KG1 (cell line): ENCODE measurements around the gene LRRC8B.
"Not testable (repeated sequence)": the region's sequence is repeated elsewhere in the genome, so short reads cannot be mapped to it uniquely, and the experiment has no call there.

Source experiments
- DNase-seq: peaks from one replicate; lab custom pipeline; 2025; lab: John Stamatoyannopoulos, UW

Gene LRRC8B

DNA sequence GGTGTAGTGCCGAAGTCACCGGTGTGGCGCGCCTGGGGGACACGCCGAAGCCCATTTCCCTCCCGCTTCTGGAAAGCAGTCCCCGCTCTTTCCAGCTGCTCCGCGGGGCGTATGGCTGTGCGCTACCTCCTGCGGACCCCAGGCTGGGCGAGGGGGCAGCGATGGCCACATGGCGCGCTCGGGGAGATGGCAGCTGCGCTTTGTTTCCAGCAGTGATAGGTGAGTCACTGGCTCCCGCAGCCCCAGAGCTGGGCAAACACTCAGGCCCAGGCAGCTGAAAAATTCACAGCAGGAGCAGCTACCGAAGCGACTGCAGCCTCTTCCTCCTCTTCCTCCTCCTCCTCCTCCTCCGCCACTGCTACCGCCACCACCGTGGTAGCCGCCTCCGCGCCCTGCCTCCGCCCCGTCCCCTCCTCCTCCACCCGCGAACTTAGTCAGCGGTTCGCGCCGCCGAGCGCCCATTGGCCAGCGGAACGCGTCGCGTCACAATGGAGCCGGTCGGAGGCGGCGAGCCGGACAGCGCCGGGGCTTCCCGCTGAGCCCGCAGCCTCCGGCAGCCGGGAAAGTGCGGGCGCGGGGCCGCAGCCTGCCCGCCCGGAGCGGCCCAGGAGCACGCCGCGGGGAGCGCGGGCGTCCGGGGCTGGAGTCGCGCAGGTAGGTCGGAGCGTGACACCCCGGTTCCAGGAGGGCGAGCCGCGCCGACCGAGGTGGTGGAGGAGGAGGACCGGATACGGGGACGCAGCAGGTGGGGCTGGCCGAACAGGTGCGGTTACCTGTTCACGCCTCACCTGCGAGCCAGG lies at the start of gene LRRC8B:
Gene LRRC8B, plus strand, starts transcription at position 461 of the 800 bp plus-strand sequence. CDS start 57,822 bp downstream, outside the sequence.
- peak; percentile 76 for DNase-seq

DNA sequence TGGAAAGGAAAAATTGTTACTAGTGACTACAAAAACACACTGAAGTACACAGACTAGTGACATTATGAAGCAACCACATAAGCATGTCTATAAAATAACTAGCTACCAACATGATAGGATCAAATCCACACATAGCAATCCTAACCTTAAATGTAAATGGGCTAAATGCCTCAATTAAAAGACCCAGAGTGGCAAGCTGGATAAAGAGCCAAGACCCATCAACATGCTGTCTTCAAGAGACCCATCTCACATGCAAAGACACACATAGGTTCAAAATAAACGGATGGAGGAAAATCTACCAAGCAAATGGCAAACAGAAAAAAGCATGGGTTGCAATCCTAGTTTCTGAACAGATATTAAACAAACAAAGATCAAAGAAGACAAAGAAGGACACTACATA lies 49.4 kb upstream of the LRRC8B start:
- DNase-seq = no peak

DNA sequence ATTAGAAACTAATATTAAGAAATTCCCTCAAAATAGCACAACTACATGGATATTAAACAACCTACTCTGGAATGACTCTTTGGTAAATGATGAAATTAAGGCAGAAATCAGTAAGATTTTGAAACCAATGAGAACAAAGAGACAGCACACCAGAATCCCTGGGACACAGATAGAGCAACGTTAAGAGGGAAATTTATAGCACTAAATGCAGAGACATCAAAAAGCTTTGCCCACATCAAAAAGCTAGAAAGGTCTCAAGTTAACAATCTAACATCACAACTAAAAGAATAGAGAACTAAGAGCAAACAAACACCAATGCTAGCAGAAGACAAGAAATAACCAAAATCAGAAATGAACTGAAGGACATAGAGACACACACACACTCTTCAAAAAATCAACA lies 48.6 kb upstream of the LRRC8B start:
- no peak for DNase-seq

DNA sequence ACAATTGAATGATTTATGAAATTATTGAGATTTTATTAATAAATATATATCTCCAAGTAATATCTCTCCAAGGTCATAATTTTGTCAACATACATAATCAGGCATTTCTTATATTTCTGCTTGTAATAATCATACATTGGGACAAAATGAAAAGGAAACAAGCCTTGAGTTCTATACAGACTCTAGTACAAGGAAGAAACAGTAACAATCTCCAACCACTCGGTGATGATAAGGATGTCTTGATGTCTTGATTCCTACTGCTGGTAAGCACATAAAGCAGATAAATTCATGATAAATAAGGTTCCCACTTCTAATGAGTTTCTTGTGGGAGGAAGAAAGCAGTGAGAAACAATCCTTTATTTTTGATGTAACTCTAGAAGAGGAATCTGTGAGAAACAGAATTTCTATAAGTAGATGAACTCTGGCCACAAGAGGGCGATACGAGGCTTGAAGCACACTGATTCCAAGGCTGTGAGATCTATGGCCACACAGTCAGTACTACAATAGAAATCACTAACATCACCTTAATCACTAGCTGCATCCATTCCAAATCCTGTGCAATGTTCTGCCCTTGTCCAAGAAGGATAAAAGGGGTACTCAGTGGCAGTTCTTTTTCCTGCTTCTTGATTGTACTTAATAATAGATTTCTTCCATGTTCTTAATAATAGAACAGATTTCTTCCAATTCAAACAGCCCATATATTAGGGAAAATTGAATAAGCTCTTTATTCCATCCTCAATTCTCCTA lies 41.4 kb upstream of the LRRC8B start:
- peak; percentile 74 for DNase-seq

DNA sequence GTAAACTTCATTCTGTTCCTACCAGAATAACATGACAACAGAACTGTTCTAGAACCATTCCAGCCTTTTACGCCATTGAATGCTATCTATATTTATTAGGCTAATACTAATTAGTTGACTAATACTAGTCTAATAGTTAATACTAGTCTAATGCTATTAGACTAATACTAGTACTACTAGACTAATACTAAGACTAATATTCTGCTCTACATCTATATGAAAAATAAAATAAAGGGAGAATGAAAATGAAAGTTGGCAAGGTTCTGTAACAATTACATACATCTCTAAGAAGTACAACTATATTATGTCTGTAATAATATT lies 40.9 kb upstream of the LRRC8B start:
- no peak for DNase-seq

DNA sequence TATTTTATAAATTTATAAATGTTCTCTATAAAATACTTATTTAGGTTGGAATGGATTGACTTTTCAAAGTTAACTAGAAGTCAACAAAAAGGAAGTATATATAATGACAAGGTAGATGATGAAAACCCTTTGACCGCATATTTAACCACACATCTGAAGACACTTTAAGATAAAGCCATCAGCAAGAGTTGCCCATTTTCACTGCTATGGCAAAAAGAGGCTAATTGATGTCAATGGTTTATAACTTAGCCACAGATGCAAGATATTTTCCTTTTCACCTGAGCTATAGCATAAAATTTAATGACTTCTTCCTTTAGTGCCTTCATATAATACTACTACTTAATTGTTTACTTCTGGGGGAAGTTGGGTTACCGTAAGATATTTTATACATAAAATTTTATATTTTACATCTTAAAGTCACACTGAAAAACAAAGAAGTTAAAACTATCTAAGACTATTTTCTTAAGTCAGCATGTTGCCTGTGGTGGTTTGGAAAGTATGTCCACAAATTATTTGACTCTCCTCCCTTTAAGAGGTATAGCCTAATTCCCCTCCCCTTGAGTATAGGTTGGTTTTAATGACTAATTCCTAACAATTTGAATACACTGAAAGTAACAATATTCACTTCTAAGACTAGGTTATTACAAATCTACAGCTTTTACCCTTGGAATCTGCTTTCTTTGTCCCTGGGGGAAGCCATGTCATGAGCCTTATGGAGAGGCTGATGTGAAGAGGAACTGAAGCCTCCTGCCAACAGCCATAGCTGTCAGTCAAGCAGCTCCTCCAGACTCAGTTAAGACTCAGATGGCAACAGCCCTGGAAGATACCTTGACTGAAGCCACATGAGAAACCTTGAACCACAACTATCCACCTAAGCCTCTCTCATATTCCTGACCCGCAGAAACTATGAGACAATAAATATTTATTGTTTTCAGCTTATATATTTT lies 40.3 kb upstream of the LRRC8B start:
- DNase-seq = no peak

DNA sequence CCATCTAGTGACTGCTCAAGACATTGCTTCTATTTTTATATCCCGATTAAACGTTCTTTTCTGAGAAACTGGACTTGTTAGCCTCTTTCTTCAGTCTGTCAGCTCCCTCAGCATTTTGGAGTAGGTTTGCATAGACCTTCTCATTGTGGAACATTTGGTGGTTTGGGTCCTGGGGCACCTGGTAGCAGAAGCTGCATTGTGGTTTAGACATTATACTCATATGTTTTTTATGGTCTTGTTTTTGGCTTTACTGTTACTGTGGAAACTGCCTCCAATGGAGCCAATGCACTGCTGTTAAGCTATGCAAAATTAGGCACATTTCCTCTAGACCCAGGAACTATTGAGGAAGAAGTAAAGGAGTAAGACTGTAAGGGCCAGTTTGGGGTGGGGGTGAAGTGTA lies 36.7 kb upstream of the LRRC8B start:
- no peak for DNase-seq

DNA sequence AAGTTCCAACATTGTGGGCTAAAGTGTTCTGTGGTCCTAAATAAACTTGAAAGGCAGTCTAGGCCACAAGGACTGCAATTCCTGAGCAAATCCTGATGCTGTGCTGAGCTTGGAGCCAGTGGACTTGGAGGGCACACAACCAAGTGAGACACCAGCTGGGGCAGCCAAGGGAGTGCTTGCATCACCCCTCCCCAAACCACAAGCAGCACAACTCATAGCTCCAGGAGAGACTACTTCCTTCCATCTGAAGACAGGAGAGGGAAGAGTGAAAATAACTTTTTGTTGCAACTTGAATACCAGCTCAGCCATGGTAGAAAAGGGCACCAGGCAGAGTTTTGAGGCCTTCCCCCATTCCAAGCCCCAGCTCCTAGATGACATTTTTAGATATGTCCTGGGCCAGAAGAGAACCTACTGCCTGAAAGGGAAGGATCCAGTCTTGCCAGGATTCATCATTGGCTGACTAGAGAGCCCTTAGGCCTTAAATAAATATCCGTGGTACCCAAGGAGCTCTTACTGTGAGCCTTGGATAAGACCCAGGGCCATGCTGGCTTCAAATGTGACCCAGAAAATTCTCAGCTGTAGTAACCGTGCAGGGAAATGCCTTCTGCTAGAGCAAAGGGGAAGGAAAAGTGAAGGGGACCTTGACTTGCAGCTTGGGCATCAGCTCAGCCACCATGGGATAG lies 35.4 kb upstream of the LRRC8B start:
- DNase-seq = no peak

DNA sequence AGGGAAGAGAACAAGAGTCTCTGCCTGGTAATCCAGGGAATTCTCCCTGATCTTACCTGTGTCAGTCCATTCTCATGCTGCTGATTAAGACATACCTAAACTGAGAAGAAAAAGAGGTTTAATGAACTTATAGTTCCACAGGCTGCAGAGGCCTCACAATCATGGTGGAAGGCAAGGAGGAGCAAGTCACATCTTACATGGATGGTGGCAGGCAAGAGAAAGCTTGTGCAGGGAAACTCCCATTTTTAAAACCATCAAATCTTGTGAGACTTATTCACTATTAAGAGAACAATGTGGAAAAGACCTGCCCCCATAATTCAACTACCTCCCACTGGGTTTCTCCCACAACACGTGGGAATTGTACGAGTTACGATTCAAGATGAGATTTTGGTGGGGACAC lies 34.2 kb upstream of the LRRC8B start:
- DNase-seq = no peak

DNA sequence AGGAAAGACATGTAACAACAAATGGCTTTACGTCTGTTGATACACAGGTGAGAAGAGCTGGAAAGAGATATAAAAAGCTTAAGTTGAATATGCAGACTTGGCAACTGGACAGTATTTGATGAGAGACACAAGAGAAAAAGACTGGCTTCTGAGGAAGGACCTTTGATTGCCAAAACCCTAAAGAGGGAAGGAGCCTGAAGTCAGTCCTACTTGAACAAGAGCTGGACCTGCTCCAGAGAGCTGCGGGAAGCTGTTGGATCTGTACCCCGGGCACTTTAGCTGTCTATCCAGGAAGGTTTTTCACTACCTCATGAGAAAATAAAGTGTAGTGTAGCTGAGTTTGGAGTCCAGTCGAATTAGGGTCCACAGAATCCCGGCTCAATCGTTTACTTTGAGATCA lies 25.3 kb upstream of the LRRC8B start:
- no peak for DNase-seq

DNA sequence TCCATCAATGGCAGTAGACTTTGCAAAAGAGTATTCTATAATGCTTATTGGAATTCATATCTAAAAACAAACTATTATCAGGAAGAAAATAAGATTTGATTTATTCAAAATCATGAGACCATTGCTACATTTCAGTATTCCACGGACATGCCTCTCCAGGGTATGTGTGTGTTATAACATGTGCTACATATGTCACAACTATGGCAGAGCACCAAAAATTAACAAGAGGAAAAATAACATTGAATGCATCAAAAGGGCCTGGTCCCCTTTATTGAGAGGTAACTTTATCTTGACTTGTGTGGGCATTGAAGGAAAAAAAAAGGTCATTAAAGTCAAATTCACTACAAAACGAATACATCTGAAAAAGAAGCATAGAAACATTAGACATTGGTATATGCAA lies 22.6 kb upstream of the LRRC8B start:
- DNase-seq = no peak

DNA sequence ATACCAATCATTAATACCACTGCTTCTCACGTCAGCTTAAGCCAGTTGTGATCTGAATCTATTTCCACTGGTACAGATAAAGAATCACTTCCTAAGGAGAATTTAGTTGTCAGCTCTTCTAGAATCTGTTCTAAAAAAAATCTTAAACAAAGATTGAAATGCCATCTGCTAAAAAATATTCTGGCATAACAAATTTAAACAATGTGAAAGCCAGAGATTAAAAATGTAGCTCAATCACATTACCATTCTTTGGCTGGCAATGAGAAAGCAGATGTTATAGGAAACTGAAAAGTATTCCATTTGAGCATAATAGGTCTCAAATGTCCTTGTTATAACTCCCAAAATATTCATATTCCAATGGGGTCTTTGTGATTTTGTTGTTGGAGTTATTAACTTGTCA lies 21.7 kb upstream of the LRRC8B start:
- no peak for DNase-seq

DNA sequence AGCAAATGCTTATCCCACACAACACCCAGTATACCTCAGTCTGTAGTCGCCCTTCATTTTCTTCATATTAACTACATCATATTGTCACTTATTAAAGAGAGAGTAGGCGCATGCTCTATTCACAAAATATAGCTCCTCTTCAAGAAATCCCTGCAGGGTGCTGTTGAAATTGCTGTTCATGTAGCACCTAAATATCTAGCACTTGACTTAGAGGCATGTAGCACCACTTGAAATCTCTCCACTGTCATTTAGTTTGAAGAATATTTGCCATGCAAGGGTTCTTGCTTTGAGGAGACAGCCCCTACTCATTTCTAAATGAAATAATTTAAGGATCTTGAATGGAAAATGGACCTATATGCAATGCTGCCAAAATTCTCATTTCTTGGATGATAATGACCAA lies 20.9 kb upstream of the LRRC8B start:
- DNase-seq = no peak

DNA sequence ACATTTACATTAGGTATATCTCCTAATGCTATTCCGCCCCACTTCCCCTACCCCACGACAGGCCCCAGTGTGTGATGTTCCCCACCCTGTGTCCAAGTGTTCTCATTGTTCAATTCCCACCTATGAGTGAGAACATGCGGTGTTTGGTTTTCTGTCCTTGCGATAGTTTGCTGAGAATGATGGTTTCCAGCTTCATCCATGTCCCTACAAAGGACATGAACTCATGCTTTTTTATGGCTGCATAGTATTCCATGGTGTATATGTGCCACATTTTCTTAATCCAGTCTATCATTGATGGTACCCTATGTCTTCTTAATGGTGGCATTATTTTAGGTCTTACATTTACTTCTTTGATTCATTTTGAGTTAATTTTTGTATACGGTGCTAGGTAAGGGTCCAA lies 14.6 kb upstream of the LRRC8B start:
- DNase-seq = not testable (repeated sequence)

DNA sequence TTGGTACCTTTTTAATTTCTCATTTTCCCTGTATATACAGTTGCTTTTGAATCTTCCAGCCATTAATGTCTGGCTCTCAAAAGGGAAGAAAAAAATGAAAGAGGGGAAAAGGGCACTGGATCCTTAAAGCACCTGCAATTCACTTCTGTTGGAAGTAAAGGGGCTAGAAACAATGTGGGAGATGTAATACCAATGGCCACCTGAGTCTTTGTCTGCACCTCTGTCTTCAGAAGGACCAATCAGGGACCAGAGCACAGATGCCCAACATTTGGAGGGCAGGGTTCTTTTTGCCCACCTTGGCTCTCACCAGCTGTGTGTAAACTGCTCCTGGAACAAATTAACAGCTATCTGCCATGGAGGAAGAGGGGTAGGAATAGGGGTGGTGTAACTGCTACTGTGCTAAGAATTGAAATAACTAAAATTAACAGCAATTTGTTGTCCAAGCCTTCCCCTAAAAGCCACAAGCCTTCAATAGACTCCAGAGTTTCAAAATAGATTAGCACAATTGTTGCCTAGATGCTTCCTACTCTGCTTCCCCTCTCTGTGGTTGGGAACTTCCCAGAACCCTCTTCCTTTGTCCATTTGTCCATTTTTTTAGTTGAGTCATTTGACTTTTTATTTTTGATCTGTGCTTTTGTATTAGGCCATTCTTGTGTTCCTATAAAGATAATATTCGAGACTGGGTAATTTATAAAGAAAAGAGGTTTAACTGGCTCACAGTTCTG lies 11.5 kb upstream of the LRRC8B start:
- no peak for DNase-seq

DNA sequence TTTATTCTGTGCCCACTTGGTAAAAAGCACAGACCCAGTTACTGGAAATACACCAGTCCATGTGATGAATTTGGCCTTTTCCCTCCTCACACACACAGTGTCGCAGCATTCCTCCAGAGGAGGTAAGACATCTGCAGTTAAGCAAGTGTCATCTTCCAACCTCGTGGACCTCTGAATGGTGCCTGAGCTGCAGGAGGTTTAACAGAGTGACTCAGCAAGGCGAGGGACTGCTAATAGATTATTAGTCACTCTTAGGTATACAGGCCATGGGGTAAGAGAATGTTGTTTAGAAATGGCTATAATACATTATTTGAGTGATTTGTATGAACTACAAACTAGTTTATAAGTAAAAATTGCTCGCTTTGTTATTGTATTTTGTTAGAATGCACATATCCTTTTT lies 8.6 kb upstream of the LRRC8B start:
- no peak for DNase-seq

DNA sequence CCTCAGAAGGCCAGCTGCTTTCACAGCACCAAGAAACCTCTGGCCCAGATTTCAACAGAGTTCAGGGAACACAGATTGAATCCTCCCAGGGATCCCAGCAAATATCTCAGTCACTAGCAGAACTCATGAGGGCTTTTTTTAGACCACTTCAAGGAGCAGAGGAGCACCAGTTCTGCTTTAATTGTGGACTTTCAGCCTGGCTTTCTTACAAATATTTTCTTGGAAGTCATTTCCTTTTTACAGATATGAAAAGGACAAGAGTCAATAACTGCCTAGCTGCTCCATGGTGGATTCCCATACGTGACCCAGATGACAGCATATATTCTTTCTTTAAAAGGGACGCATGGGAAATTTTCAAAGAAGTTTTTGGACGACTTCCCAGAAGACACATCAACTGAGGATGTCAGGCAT lies 6.4 kb upstream of the LRRC8B start:
- DNase-seq = no peak

DNA sequence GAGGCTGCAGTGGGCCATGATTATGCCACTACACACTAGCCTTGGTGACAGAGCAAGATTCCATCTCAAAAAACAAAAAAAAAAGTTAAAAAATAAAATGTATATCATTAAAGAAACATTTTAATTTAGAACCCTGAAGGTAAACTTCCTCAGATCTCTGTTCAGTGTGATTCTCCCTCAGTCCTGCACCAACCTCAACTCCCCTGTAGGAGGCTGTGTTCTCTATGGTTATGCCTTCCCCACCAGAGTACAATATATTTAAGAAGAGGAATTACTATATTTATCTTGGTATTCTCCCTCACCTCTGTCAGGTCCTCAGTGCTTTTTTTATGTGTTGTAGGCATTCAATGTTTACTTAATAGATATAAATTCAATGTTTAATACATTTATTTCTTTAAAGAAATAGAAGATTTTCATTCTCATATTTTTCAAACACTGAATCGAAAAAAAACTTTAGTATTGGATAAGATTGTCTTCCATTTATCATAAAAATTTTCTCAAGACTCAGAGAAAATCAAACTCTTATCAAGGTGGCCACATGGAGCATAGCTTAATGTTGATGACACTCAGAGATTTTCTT lies 4.8 kb upstream of the LRRC8B start:
- peak; percentile 25 for DNase-seq

DNA sequence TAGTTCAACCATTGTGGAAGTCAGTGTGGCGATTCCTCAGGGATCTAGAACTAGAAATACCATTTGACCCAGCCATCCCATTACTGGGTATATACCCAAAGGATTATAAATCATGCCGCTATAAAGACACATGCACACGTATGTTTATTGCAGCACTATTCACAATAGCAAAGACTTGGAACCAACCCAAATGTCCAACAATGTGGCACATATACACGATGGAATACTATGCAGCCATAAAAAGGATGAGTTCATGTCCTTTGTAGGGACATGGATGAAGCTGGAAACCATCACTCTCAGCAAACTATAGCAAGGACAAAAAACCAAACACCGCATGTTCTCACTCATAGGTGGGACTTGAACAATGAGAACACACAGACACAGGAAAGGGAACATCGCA lies 2.7 kb upstream of the LRRC8B start:
- not testable (repeated sequence) for DNase-seq

DNA sequence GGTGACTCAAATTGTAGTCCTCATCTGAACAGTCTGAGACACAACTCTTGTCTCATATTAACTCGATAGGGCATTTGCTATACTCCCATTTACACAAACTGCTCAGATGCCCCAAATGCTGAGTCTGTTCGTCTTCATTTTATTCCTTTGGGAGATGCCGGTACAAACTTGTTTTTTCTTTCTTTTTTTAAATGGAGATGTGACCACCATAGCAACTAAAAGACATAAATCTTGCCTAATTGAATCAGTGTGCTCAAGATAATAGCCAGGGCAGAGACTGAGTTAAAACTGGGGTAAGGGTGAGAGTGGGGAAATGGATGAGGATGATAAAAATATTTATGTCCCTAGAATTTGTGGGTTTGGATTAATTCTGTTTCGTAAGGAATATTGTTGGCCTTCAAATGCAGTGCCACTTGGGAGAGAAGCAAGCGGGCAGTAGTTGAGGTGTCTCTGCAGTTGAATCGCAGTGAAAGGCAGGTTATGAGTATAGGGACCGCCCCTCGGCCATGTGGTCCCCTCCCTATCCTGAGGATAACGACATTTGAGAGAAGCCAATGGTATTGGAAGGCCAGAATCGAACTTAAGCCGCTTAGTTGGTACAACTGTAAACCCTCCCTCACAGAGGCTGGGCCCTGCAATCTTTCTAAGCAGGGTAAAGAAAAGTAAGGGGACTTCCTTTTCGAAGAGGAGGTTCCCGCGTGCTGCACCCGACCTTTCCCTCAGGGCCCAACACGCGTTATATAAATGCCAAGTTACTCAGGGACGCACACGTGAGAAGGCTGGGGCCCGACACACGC lies 859 bp upstream of the LRRC8B start:
- DNase-seq = peak; percentile 76
